ENCODE measurements around the gene IRF2BP2. TPM values are rescaled to one million over a fixed set of nuclear protein-coding genes. Genes with fewer than 3 reads are reported as not detected.

The IRF2BP2 gene
- total RNA-seq, 1 donor = 172 TPM

DNA sequence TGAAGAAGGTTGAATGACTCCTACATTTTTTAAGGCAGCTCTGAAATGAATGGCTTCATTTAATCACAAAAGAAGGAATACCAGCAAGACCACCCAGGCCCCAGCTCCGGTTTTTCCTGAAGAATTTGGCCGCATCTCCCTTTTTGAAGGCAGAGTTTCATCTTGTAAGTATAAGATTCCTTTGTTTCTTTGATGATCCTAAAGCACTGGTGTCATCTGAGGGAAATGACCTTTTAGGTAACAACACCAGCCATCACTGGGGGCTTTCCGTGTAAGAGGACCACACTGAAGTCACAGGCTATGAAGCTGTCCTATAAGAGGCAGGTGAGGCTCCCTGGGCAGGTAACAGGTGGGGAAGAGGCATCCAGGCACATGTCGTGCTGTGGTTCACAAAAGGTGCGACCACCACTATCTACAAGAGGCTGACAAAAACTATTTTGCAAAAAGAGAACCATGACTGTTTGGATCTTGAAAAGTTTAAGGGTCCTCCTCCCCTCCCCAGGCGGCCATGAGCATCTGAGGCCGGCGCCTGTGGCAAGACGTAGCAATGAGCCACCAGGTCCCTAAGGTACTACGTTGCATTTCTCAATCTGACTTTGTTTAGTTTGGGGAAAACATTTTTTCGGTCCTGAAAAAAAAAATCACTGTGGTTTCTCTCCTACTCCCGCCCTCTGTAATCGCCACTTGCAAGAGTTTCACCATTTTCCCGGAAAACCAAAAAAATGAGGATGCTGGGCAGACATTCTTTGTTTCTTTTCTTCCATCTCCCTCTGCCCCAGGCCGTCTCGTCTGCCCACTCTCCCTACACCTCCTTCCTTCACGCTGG is 46.3 kb upstream of the IRF2BP2 start:
- Histone ChIP-seq H3K4me1 (ENCODE audit: insufficient read depth, low read length) (peaks cover 45% of the 10 kb centered on the region), H2AFZ (ENCODE audit: low read length) (no peak overlapping the region), H3K27me3 (ENCODE audit: insufficient read depth, low read length) (no peaks in the 10 kb centered on the region), H3K27ac (ENCODE audit: low read depth, low read length) (peak overlapping the region; percentile 99), H3K4me3 (ENCODE audit: insufficient read depth, low read length) (peak overlapping the region; percentile 66), H3K36me3 (ENCODE audit: insufficient read depth, low read length) (no peaks in the 10 kb centered on the region), H3K4me2 (ENCODE audit: insufficient read depth, low read length) (peak overlapping the region; percentile 84), H3K79me2 (ENCODE audit: insufficient read depth, low read length) (peaks cover 27% of the 10 kb centered on the region), H3K9me3 (ENCODE audit: low read depth, low read length) (no peaks in the 10 kb centered on the region), H4K20me1 (ENCODE audit: insufficient read depth, low read length) (no peaks in the 10 kb centered on the region)
- TF ChIP-seq, protein P1, sequence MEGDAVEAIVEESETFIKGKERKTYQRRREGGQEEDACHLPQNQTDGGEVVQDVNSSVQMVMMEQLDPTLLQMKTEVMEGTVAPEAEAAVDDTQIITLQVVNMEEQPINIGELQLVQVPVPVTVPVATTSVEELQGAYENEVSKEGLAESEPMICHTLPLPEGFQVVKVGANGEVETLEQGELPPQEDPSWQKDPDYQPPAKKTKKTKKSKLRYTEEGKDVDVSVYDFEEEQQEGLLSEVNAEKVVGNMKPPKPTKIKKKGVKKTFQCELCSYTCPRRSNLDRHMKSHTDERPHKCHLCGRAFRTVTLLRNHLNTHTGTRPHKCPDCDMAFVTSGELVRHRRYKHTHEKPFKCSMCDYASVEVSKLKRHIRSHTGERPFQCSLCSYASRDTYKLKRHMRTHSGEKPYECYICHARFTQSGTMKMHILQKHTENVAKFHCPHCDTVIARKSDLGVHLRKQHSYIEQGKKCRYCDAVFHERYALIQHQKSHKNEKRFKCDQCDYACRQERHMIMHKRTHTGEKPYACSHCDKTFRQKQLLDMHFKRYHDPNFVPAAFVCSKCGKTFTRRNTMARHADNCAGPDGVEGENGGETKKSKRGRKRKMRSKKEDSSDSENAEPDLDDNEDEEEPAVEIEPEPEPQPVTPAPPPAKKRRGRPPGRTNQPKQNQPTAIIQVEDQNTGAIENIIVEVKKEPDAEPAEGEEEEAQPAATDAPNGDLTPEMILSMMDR (IDR thresholded peaks at IDR 0.05; ENCODE audit: extremely low read depth, low read depth, low read length) = no peak
- DNase-seq (ENCODE audit: insufficient read length, low spot score, missing footprints) = peak; percentile 73

DNA sequence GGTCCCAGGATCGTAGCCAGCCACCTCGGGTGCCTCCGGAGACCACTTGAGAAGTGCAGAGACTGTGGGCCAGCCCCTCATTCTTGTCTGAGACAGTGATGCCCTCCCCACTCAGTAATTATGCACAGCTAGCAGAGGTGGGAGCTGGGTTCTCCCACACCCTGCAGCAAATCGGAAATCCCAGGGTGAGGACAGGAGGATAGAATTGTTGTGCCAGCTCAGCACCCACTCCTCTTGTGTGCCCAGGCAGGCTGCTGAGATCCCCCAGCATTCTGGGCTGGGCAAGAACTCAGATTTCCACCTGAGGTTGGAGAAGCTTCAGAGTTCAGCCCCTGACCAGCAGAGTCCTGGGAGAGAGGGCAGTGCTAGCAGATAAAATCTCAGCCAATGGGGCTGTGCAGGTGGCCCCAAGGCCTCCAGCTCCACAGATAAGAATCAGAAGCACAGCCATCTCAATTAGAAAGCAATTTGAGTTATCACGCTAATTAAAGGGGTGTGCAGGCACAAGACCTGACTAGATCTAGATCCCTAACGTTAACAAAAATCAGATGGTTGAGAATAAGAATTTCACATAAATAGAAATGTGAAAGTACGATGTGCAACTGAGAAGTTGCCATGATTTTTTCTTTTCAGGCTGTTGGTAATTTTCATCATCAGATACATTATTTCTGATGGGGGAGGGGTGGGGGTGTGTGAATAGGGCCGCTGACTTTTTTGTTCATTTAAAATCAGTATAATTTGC is 45.5 kb upstream of the IRF2BP2 start:
- peak overlapping the region; percentile 99 for H3K27ac ChIP-seq (ENCODE audit: low read depth, low read length)
- H3K4me1 ChIP-seq (ENCODE audit: insufficient read depth, low read length) = peaks cover 45% of the 10 kb centered on the region
- no peak for DNase-seq (ENCODE audit: insufficient read length, low spot score, missing footprints)
- TF ChIP-seq, protein P1 (IDR thresholded peaks at IDR 0.05; ENCODE audit: extremely low read depth, low read depth, low read length) = no peak
- no peaks in the 10 kb centered on the region for H4K20me1 ChIP-seq (ENCODE audit: insufficient read depth, low read length)
- no peaks in the 10 kb centered on the region for H3K27me3 ChIP-seq (ENCODE audit: insufficient read depth, low read length)
- H2AFZ ChIP-seq (ENCODE audit: low read length) = no peak overlapping the region
- no peaks in the 10 kb centered on the region for H3K36me3 ChIP-seq (ENCODE audit: insufficient read depth, low read length)
- H3K79me2 ChIP-seq (ENCODE audit: insufficient read depth, low read length) = peaks cover 27% of the 10 kb centered on the region
- H3K9me3 ChIP-seq (ENCODE audit: low read depth, low read length) = no peaks in the 10 kb centered on the region
- H3K4me3 ChIP-seq (ENCODE audit: insufficient read depth, low read length) = peak overlapping the region; percentile 66
- H3K4me2 ChIP-seq (ENCODE audit: insufficient read depth, low read length) = peak overlapping the region; percentile 84

DNA sequence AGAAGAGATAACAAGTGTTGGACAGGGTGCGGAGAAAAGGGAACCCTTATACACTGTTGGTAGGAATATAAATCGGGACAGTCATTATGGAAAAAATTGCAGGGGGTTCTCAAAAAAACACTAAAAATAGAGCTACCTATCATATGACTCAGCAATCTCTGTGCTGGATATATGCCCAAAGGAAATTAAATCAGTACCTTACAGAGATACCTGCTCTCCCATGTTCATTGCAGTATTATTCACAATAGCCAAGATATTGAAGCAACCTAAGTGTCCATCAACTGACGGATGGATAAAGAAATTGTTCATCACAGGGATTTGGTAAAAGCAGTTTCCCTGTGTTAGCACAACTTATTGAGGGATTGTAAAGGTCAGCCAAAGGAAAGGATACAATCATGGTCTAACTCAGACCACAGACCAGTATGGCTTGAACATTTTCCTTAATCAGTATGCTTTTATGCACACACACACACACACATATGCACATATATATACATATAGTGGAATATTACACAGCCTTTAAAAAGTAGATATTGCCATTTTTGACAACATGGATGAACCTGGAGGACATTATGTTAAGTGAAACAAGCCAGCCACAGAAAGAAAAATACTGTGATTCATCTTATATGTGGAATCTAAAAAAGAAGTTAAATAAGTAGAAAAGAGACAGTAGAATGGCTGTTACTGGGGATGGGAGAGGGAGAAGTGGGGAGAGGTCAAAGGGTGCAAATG is 44.2 kb upstream of the IRF2BP2 start:
- Histone ChIP-seq H3K4me3 (ENCODE audit: insufficient read depth, low read length) (no peak overlapping the region), H3K79me2 (ENCODE audit: insufficient read depth, low read length) (peaks cover 27% of the 10 kb centered on the region), H3K27me3 (ENCODE audit: insufficient read depth, low read length) (no peaks in the 10 kb centered on the region), H3K9me3 (ENCODE audit: low read depth, low read length) (no peaks in the 10 kb centered on the region), H4K20me1 (ENCODE audit: insufficient read depth, low read length) (no peaks in the 10 kb centered on the region), H3K36me3 (ENCODE audit: insufficient read depth, low read length) (no peaks in the 10 kb centered on the region), H3K27ac (ENCODE audit: low read depth, low read length) (no peak overlapping the region), H2AFZ (ENCODE audit: low read length) (no peak overlapping the region), H3K4me1 (ENCODE audit: insufficient read depth, low read length) (peaks cover 44% of the 10 kb centered on the region), H3K4me2 (ENCODE audit: insufficient read depth, low read length) (no peak overlapping the region)
- no peak for DNase-seq (ENCODE audit: insufficient read length, low spot score, missing footprints)
- TF ChIP-seq, protein P1 (IDR thresholded peaks at IDR 0.05; ENCODE audit: extremely low read depth, low read depth, low read length) = no peak

All from osteoblast (primary cell).